DOHH2 (cell line): ENCODE measurements around the gene ITPR2.

Experiments used
- EZH2phosphoT487 ChIP-seq: fragments of 200-600 bp; sonication (generic); IDR thresholded peaks from 2 replicates; pipeline ENCODE4 v1.6.1; 2017; ENCODE audit warnings: borderline replicate concordance, mild to moderate bottlenecking, antibody characterized with exemption, low read length, moderate library complexity, mixed read lengths
- TF ChIP-seq, protein P1 (sequence below): fragments of 200-600 bp; sonication (generic); IDR thresholded peaks from one replicate; pipeline ENCODE4 v1.5.1; 2014; ENCODE audit warnings: antibody characterized with exemption, mild to moderate bottlenecking, low read depth, low read length; ENCODE audit not compliant: poor library complexity, severe bottlenecking

DNA sequence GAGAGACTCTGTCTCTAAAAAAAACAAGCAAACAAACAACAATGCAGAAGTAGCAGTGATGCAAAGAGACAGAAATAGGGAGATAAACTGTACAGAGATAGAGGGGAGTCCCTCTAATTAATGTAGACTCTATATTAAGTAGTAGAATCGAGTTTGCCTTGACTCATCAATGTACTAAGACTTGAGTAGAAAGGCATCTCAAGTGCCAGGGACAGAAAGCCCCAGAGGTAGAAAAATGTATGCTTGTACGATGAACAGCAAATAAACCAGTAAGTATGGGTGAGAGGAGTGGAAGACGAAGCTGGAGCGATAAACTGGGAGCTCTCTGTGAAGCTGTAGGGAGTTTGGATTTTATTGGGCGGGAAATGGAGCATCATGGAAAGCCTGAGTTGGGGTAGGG lies 429.4 kb downstream of the ITPR2 start:
- TF ChIP-seq, protein P1, sequence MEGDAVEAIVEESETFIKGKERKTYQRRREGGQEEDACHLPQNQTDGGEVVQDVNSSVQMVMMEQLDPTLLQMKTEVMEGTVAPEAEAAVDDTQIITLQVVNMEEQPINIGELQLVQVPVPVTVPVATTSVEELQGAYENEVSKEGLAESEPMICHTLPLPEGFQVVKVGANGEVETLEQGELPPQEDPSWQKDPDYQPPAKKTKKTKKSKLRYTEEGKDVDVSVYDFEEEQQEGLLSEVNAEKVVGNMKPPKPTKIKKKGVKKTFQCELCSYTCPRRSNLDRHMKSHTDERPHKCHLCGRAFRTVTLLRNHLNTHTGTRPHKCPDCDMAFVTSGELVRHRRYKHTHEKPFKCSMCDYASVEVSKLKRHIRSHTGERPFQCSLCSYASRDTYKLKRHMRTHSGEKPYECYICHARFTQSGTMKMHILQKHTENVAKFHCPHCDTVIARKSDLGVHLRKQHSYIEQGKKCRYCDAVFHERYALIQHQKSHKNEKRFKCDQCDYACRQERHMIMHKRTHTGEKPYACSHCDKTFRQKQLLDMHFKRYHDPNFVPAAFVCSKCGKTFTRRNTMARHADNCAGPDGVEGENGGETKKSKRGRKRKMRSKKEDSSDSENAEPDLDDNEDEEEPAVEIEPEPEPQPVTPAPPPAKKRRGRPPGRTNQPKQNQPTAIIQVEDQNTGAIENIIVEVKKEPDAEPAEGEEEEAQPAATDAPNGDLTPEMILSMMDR: no peak
- no peak for TF ChIP-seq EZH2phosphoT487
